Right forelimb (tissue), 1 donor: ENCODE results near the gene DGLUCY.
"Not testable (repeated sequence)": the region's sequence is repeated elsewhere in the genome, so short reads cannot be mapped to it uniquely, and the experiment has no call there.

ENCODE experiments used
- DNase-seq: peaks from one replicate; pipeline ENCODE4 v3.0.0-alpha.2; 2018

DGLUCY gene

GRCh38 chr14:91138511-91139359, 24.9 kb downstream of the DGLUCY start:
- no peak for DNase-seq

- DNase-seq: no peak
These were observed 25.9 kb downstream of the DGLUCY start for GRCh38 chr14:91139776-91140175.

- no peak for DNase-seq
These were observed 26.8 kb downstream of the DGLUCY start for GRCh38 chr14:91140672-91141071.

DNA sequence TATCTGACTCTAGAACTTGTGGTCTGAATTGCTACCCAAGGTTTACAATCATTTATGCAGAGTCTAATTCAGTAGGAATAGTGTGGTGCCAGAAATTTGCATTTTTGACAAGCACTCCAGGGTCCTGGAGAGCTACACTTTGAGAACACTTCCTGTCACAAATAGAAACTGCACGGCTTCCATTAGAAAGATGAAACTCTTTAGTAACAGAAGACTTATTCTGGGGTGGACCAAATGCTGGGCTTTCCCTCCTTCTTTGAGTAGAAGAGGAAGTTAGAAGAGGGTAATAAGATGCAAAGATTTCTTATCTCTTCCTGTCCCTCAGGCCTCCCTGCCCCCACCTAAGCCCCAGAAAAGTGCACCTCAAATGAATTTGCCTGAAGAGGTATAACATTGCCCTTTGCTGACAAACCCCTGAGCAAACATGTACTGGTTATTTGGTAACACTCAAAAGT, 28.4 kb downstream of the DGLUCY start:
- DNase-seq: no peak

GRCh38 chr14:91143862-91144261, 30.0 kb downstream of the DGLUCY start:
- DNase-seq: no peak

DNA sequence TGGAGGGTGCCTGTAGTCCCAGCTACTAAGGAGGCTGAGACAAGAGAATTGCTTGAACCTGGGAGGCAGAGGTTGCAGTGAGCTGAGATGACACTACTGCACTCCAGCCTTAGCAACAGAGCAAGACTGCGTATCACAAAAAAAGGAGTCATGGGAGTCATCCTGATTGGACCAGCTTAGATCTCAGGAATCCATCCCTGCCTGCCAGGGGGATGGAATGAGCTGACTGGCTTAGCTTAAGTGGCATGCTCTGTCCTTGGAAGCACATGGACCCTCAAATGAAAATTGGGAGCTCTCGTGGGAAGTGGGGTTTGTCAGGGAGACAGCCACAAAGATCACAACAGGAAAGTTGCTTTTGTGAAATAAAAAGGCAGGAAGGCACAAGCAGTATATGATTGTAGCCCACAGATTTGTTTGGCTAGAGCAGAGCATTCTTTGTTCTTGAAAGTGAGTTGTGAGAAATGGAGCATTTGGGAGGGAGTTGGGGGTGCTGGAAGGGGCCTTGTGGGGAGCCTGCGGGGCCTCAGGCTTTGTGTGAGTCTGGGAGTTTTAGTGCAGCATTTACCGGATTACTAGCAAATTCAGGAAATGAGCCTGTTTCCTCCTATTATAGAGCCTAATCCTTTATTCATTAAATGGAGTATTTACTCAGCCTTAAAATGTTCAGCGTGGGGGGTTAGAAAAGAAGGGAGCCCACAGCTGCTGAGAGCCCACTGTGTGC, 30.7 kb downstream of the DGLUCY start:
- no peak for DNase-seq

GRCh38 chr14:91145391-91146160, 31.7 kb downstream of the DGLUCY start:
- DNase-seq: no peak

DNA sequence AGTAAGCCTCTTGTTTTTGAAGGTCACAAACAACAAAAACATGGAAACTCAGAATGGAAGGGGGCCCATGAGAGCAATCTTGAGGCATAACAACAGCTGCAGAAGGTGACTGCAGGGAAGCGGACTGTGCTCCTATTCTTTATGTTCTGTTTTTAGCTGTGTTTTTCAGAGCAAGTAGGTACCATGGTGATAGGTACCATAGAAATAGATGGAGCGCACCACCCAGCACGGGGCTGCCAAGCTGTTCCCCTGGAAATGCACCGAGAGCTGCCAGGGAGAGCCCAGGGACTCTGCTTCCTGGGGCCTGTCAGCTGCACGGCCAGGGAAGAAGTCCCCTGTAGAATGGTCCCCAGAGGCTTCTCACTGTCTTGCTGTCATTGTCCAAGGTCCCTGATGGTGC, 32.8 kb downstream of the DGLUCY start:
- no peak for DNase-seq

GRCh38 chr14:91149462-91149861, 35.6 kb downstream of the DGLUCY start:
- no peak for DNase-seq

- no peak for DNase-seq
These were observed 38.6 kb downstream of the DGLUCY start for GRCh38 chr14:91152499-91152898.

GRCh38 chr14:91153360-91153759, 39.5 kb downstream of the DGLUCY start:
- DNase-seq: no peak

DNA sequence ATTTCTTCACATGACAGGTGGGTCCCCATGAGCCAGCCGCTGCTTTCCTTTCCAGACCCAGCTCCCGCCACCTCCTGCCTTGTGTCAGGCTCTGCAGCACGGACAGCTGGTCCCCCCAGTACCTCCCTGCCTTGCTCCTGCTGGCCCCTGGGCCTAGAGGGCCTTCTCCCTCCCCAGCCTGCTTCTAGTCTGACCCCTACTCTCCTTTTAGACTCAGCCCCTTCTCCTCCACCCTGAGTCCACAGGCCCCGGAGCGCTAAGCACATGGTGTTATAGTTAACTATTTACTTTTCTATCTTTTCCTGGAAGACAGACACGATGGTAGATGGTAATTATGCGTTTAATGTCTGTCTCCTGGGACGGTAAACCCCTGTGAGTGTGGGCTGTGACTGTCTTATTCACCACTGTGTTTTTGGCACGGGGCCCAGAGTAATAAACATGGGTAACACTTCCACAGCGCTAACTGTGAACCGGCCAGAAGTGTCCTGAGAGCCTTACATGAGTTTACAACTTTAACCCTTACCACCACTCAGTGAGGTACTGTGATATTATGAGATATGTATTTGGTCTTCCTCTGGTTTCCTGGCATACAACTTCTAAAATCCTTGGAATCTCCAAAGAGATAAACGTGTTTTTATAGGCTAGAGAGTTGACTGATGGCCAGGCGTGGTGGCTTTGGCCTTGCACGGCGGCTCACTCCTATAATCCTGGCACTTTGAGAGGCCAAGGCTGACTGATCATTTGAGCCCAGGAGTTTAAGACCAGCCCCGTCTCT, 41.2 kb downstream of the DGLUCY start:
- DNase-seq: no peak

DNA sequence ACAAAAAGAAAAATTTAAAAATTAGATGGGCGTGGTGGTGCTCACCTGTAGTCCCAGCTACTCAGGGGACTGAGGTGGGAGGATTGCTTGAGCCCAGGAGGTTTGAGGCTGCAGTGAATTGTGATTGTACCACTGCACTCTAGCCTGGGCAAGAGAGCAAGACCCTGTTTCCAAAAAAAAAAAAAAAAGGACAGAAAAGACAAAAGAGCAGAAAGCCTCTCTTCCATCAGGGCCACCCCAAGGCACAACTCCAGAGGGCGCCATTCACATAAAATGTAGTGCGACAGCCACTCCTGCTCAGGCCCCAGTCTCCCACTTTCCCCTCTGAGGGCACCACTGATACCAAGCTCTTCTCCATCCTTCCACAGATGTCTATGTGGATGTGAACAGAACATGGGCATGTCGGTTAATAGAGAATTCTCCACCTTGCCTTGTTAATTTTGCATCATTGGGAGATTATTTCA, 41.8 kb downstream of the DGLUCY start:
- DNase-seq: no peak

DNA sequence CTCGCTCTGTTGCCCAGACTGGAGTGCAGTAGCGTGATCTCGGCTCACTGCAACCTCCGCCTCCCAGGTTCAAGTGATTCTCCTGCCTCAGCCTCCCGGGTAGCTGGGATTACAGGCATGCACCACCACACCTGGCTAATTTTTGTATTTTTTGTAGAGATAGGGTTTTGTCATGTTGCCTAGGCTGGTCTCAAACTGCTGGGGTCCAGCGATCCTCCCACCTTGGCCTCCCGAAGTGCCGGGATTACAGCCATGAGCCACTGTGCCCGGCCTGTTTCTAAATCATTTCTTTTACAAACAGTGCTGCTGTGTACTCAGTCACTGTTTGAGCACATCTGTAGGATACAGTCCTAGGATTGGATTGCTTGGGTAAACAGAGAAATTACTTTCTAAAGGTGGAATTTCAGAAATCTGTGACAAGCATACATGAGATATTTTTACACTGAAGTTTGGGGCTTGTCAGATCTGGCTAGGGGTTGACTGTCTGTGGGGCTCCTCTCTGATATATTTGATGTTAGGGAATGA, 42.3 kb downstream of the DGLUCY start:
- not testable (repeated sequence) for DNase-seq

GRCh38 chr14:91156877-91157276, 43.0 kb downstream of the DGLUCY start:
- not testable (repeated sequence) for DNase-seq

GRCh38 chr14:91158091-91158790, 44.4 kb downstream of the DGLUCY start:
- no peak for DNase-seq

- no peak for DNase-seq
These were observed 45.3 kb downstream of the DGLUCY start for GRCh38 chr14:91159182-91159581.

- no peak for DNase-seq
These were observed 46.0 kb downstream of the DGLUCY start for GRCh38 chr14:91159906-91160305.

DNA sequence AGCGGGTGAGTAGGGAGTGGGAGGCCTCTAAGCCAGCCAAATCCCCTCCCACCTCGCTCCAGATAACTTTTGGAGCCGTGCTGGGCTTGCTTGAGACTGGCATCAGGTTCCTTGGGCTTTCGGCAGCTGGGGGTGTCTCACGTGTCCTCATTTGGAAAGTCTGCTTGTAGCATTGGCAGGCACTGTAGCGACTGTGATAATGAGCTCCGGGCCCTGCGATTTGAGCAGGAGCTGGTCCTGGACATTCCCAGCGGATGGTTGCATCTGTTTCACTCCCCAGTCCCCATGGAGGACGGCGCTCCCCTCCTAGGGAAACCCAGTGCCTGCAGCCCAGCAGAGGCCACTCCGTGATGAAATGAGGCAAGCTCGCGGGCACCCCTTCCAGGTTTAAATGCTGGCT, 49.4 kb downstream of the DGLUCY start:
- no peak for DNase-seq

GRCh38 chr14:91164676-91165075, 50.8 kb downstream of the DGLUCY start:
- DNase-seq: no peak

- no peak for DNase-seq
These were observed 53.5 kb downstream of the DGLUCY start for GRCh38 chr14:91167380-91167770.

- DNase-seq: no peak
These were observed 56.1 kb downstream of the DGLUCY start for GRCh38 chr14:91169951-91170350.
